OCI-LY3 (cell line): Measurements from ENCODE around the gene MTERF1.
"Not testable (repeated sequence)": the region's sequence is repeated elsewhere in the genome, so short reads cannot be mapped to it uniquely, and the experiment has no call there.

ENCODE experiments used
- H2AFZ ChIP-seq: fragments of 200-600, 300-600 bp; shearing (Covaris generic); 2 replicates; pipeline ENCODE4 v1.6.0; 2014; ENCODE audit warnings: antibody characterized with exemption, low read depth, low read length
- H3K27ac ChIP-seq: fragments of 200-600, 300-600 bp; sonication (generic); 2 replicates; pipeline ENCODE4 v1.5.1; 2014; ENCODE audit warnings: mild to moderate bottlenecking, low read length, moderate library complexity, mixed read lengths
- H3K27me3 ChIP-seq: fragments of 200-600, 300-600 bp; sonication (generic); 2 replicates; pipeline ENCODE4 v1.6.1; 2014; ENCODE audit warnings: low read depth, low read length, mixed read lengths
- H3K36me3 ChIP-seq: fragments of 200-600, 300-600 bp; sonication (generic); replicated peaks from 2 replicates; pipeline ENCODE3; 2014; ENCODE audit warnings: low read depth, low read length, mixed read lengths
- H3K4me1 ChIP-seq: fragments of 300-600, 200-600 bp; sonication (generic); 2 replicates; pipeline ENCODE4 v1.6.1; 2014; ENCODE audit warnings: low read length, mixed read lengths
- H3K4me2 ChIP-seq: fragments of 200-600, 300-600 bp; sonication (generic); 2 replicates; pipeline ENCODE4 v1.6.1; 2014; ENCODE audit warnings: low read length, mixed read lengths
- H3K4me3 ChIP-seq: fragments of 300-600, 200-600 bp; sonication (generic); 2 replicates; pipeline ENCODE4 v1.5.1; 2014; ENCODE audit warnings: antibody characterized with exemption, mild to moderate bottlenecking, low read length, moderate library complexity
- H3K79me2 ChIP-seq: fragments of 300-600, 200-600 bp; shearing (Covaris generic); 2 replicates; pipeline ENCODE4 v1.6.1; 2014; ENCODE audit warnings: mild to moderate bottlenecking, low read length, mixed read lengths
- H3K9ac ChIP-seq: fragments of 300-600, 200-600 bp; shearing (Covaris generic); 2 replicates; pipeline ENCODE4 v1.6.0; 2014; ENCODE audit warnings: mild to moderate bottlenecking, low read length, moderate library complexity
- H3K9me3 ChIP-seq: fragments of 200-600, 300-600 bp; shearing (Covaris generic); 2 replicates; pipeline ENCODE4 v1.6.1; 2014; ENCODE audit warnings: low read length, mixed read lengths; ENCODE audit not compliant: insufficient read depth
- H4K20me1 ChIP-seq: fragments of 200-600, 300-600 bp; sonication (generic); 2 replicates; pipeline ENCODE4 v1.6.1; 2016; ENCODE audit warnings: low read length, mixed read lengths; ENCODE audit not compliant: insufficient read depth
- EZH2phosphoT487 ChIP-seq: fragments of 200-600 bp; shearing (Covaris generic); IDR thresholded peaks from 2 replicates; pipeline ENCODE4 v1.6.1; 2018; ENCODE audit warnings: antibody characterized with exemption, mixed run types, low read depth
- TF ChIP-seq, protein P1 (sequence below): fragments of 200-600, 300-600 bp; sonication (generic); IDR thresholded peaks from 2 replicates; pipeline ENCODE4 v1.5.1; 2014; ENCODE audit warnings: antibody characterized with exemption, low read length, low read depth

The MTERF1 gene

DNA sequence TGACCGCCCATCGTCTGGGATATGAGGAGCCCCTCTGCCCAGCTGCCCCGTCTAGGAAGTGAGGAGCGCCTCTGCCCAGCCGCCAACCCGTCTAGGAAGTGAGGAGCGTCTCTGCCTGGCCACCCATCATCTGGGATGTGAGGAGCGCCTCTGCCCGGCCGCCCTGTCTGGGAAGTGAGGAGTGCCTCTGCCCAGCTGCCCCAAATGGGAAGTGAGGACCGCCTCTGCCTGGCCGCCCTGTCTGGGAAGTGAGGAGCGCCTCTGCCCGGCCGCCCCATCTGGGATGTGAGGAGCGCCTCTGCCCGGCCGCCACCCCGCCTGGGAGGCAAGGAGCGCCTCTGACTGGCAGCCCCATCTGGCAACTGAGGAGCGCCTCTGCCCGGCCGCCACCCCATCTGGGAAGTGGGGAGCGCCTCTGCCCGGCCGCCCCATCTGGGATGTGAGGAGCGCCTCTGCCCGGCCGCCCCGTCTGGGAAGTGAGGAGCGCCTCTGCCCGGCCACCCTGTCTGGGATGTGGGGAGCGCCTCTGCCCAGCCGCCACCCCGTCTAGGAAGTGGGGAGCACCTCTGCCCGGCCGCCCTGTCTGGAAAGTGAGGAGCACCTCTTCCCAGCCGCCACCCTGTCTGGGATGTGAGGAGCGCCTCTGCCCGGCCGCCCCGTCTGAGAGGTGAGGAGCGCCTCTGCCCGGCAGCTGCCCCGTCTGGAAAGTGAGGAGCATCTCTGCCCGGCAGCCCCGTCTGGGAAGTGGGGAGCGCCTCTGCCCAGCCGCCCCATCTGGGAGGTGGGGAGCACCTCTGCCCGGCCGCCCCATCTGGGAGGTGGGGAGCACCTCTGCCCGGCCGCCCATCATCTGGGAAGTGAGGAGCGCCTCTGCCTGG, 7.1 kb upstream of the MTERF1 start:
- H3K27me3 ChIP-seq, H3K36me3 ChIP-seq, H3K4me3 ChIP-seq, H3K4me1 ChIP-seq, H3K9me3 ChIP-seq, H3K4me2 ChIP-seq, H3K9ac ChIP-seq, H4K20me1 ChIP-seq, H3K27ac ChIP-seq, H3K79me2 ChIP-seq, H2AFZ ChIP-seq: not testable (repeated sequence)

DNA sequence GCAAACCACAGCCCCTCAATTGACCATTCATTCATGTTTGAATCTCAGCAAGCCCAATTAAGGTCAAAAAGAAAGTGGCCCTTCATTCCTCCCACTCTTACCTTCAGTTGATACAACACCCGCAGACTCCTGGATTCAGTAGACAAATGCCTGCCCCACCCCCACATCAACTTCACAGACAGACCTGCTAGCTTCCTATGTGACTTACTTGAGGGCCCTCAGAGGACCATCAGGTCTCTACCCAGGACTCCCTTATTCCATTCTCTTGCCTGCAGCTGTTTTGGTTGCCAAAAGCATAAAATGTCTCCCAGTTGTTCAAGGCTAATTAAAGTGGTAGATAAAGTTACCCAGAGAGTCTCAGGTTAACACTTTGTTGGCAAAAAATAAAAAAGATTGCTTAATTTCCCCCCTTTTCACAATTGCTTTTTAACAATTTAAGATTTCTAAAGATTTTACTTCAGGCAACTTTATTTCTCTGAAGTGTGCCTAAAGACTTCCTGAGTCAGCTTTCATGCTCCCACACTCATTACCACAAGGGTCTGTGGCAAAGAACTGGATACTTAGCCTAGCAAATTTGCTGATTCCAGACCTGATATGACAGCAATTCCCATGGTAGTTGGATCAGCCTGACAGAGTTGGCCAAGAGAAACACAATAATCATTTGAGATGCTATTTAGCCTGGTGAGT, 3.3 kb upstream of the MTERF1 start:
- TF ChIP-seq, protein P1, sequence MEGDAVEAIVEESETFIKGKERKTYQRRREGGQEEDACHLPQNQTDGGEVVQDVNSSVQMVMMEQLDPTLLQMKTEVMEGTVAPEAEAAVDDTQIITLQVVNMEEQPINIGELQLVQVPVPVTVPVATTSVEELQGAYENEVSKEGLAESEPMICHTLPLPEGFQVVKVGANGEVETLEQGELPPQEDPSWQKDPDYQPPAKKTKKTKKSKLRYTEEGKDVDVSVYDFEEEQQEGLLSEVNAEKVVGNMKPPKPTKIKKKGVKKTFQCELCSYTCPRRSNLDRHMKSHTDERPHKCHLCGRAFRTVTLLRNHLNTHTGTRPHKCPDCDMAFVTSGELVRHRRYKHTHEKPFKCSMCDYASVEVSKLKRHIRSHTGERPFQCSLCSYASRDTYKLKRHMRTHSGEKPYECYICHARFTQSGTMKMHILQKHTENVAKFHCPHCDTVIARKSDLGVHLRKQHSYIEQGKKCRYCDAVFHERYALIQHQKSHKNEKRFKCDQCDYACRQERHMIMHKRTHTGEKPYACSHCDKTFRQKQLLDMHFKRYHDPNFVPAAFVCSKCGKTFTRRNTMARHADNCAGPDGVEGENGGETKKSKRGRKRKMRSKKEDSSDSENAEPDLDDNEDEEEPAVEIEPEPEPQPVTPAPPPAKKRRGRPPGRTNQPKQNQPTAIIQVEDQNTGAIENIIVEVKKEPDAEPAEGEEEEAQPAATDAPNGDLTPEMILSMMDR, result no peak
- TF ChIP-seq EZH2phosphoT487, result no peak
- H3K4me3 ChIP-seq, result no peak overlapping the region
- no peaks in the 10 kb centered on the region for H3K36me3 ChIP-seq
- H3K27me3 ChIP-seq, result no peaks in the 10 kb centered on the region
- H3K9me3 ChIP-seq, result peaks cover 3% of the 10 kb centered on the region; the same call in 1 of the 2 replicates
- peaks cover 12% of the 10 kb centered on the region for H3K4me1 ChIP-seq
- peaks cover 15% of the 10 kb centered on the region for H3K79me2 ChIP-seq
- no peak overlapping the region for H3K9ac ChIP-seq
- H3K27ac ChIP-seq, result no peak overlapping the region
- H4K20me1 ChIP-seq, result no peaks in the 10 kb centered on the region
- no peak overlapping the region for H2AFZ ChIP-seq
- H3K4me2 ChIP-seq, result no peak overlapping the region

DNA sequence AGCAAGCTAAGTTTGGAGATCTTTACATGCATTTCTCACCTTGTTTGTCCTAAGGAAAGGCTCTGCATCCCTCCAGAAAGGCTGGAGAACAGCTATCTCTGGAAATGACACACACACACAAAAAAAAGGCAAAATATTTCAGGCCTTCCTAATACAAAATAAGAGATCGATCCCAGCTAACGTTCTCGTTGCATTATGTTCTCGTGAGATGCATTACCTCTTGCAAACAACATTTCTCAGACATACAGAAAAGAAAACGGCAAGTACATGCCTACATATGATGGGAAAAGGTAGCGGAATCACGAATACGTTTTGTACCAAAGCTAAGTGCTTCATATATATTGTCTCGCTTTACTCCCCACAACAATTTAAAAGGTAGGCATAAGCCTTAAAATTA, 488 bp downstream of the MTERF1 start:
- Histone ChIP-seq H3K9ac (peak overlapping the region; percentile 76), H3K27me3 (no peaks in the 10 kb centered on the region), H3K79me2 (peaks cover 26% of the 10 kb centered on the region), H3K4me1 (peaks cover 12% of the 10 kb centered on the region), H3K36me3 (no peaks in the 10 kb centered on the region), H3K4me2 (peak overlapping the region; percentile 70), H2AFZ (peak overlapping the region; percentile 91), H3K4me3 (peak overlapping the region; percentile 90), H3K27ac (peak overlapping the region; percentile 22; the same call in 1 of the 2 replicates), H3K9me3 (no peaks in the 10 kb centered on the region), H4K20me1 (no peaks in the 10 kb centered on the region)
- TF ChIP-seq, protein P1, result no peak
- TF ChIP-seq EZH2phosphoT487, result no peak

DNA sequence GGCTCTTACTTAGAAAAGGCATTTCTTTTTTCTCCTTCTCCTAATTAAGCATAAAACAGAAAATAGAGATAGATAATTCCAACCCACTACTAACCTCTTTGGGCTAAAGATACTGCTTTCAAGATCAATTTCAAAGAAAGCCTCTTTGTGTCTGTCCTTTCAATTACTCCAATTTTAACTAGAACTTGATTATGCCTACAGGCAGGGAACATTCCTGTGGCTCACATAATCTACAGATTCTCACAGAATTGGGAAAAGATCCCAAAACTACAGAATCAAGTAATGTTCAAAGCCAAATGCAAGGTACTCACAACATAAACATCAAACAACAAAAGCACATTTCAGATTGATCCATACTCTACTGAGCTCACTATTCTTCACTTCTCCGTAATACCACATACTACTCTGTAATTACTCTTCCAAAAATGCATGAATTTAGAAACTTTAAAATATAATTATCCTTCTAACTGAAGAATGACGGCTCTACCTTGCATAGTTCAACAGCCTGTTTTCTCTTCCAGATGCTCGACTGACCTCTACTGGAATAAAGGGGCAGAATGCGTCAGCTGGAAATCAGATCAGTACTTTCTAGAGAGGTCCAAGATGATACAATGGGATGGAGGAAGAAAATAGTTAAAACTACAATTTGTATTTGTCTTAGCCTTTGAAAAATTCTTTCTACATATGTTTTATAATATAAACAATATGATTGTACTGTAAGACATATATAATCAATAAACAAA, 3.9 kb downstream of the MTERF1 start:
- H3K27ac ChIP-seq, result no peak overlapping the region
- H2AFZ ChIP-seq, result no peak overlapping the region
- no peak overlapping the region for H3K4me3 ChIP-seq
- H3K9me3 ChIP-seq, result no peaks in the 10 kb centered on the region
- no peak overlapping the region for H3K9ac ChIP-seq
- peaks cover 26% of the 10 kb centered on the region for H3K79me2 ChIP-seq
- peaks cover 15% of the 10 kb centered on the region for H3K36me3 ChIP-seq
- no peak overlapping the region for H3K4me2 ChIP-seq
- peaks cover 12% of the 10 kb centered on the region for H3K4me1 ChIP-seq
- no peak for TF ChIP-seq EZH2phosphoT487
- TF ChIP-seq, protein P1, result no peak
- no peaks in the 10 kb centered on the region for H4K20me1 ChIP-seq
- no peaks in the 10 kb centered on the region for H3K27me3 ChIP-seq
